HCT116 (cell line): ENCODE data around the gene MIEF2. TPM values are rescaled to one million over a fixed set of nuclear protein-coding genes. Genes with fewer than 3 reads are reported as not detected.

ENCODE experiments used
- ATAC-seq: fragments of 200-7000 bp; cut with Tn5 transposase; 2 replicates; pipeline ENCODE4 v1.9.1; 2020; ENCODE audit warnings: mild to moderate bottlenecking, moderate library complexity
- BruUV-seq: library from RNA; stranded (reverse); fragments of 400-500 nt; replicated peaks from 2 replicates; lab custom pipeline; 2021; lab: Mats Ljungman, UMichigan
- CTCF ChIA-PET: fragments of 300-600 bp; sonication (Branson Sonifier 250); formaldehyde crosslinking; loops from one replicate; lab custom pipeline; 2021; ENCODE audit warnings: antibody characterized with exemption; lab: Charles Lee
- POLR2A ChIA-PET: fragments of 300-600, 350-600 bp; sonication (Branson Sonifier 250); formaldehyde crosslinking; loops from one replicate; lab custom pipeline; 2021; ENCODE audit warnings: antibody characterized with exemption; lab: Charles Lee
- RAD21 ChIA-PET, 2 experiments: fragments of 300-600 bp; sonication (Branson Sonifier 250); formaldehyde crosslinking; loops; one replicate each; lab custom pipeline; 2023; ENCODE audit warnings: low total read pairs in 2 of 2; ENCODE audit not compliant: uncharacterized antibody in 2 of 2, unreplicated experiment in 2 of 2, low non-redundant PET in 1 of 2; lab: Charles Lee
- DNase-seq: peaks from one replicate; pipeline ENCODE4 v3.0.0-alpha.2; 2010; ENCODE audit warnings: low read depth, low spot score
- H2AFZ ChIP-seq: fragments of 200-600 bp; shearing (Covaris generic), sonication (generic); 2 replicates; pipeline ENCODE4 v1.6.1; 2017; ENCODE audit warnings: low read depth, mixed run types, mixed read lengths, antibody characterized with exemption, low read length; ENCODE audit not compliant: poor library complexity, severe bottlenecking
- H3K27ac ChIP-seq: 2 replicates; pipeline ENCODE4 v1.5.1; 2012; ENCODE audit warnings: low read depth, low read length
- H3K27me3 ChIP-seq: fragments of 200-600 bp; sonication (generic); 2 replicates; pipeline ENCODE4 v1.6.1; 2016; ENCODE audit warnings: mixed run types, low read length, mixed read lengths; ENCODE audit not compliant: insufficient read depth
- H3K36me3 ChIP-seq, 2 experiments: fragments of 200-500 bp in 1 of 2; fragments of 200-600 bp in 1 of 2; sonication (Bioruptor generic) in 1 of 2; sonication (generic) in 1 of 2; 2 replicates each; pipeline versions ENCODE4 v1.5.1 to v1.6.1; 2014 to 2016; ENCODE audit warnings: low read length in 2 of 2, inconsistent platforms in 1 of 2, mixed read lengths in 1 of 2, mixed run types in 1 of 2; ENCODE audit not compliant: insufficient read depth in 2 of 2, control insufficient read depth in 1 of 2
- H3K4me1 ChIP-seq, 2 experiments: fragments of 200-600 bp in 1 of 2; sonication (generic) in 1 of 2; 2 replicates each; pipeline versions ENCODE4 v1.5.1 to v1.6.1; 2012 to 2017; ENCODE audit warnings: low read length in 2 of 2, inconsistent platforms in 1 of 2, mild to moderate bottlenecking in 1 of 2, mixed read lengths in 1 of 2, mixed run types in 1 of 2, moderate library complexity in 1 of 2; ENCODE audit not compliant: insufficient read depth in 2 of 2, control insufficient read depth in 1 of 2
- H3K4me2 ChIP-seq: fragments of 200-600 bp; sonication (generic); 2 replicates; pipeline ENCODE4 v1.6.1; 2017; ENCODE audit warnings: mixed run types, low read length, mixed read lengths
- H3K4me3 ChIP-seq, 2 experiments: fragments of 200-600 bp in 1 of 2; sonication (generic) in 1 of 2; replicated peaks in 1 of 2; 2 replicates each; pipeline ENCODE4 v1.5.1; 2011 to 2016; ENCODE audit warnings: low read length in 2 of 2, control low read depth in 1 of 2, low read depth in 1 of 2, mild to moderate bottlenecking in 1 of 2, mixed read lengths in 1 of 2, mixed run types in 1 of 2
- H3K79me2 ChIP-seq: fragments of 200-600 bp; sonication (generic); 2 replicates; pipeline ENCODE4 v1.6.1; 2017; ENCODE audit warnings: mild to moderate bottlenecking, mixed run types, low read length, moderate library complexity, mixed read lengths; ENCODE audit not compliant: insufficient read depth
- H3K9ac ChIP-seq: fragments of 200-600 bp; sonication (generic); 2 replicates; pipeline ENCODE4 v1.6.1; 2016; ENCODE audit warnings: low read length, mixed read lengths
- H3K9me2 ChIP-seq: fragments of 200-600 bp; sonication (generic), shearing (Covaris generic); 2 replicates; pipeline ENCODE4 v1.6.1; 2017; ENCODE audit warnings: mixed run types, mild to moderate bottlenecking, moderate library complexity; ENCODE audit not compliant: insufficient read depth
- H3K9me3 ChIP-seq, 2 experiments: fragments of 200-500 bp in 1 of 2; fragments of 200-600 bp in 1 of 2; sonication (Bioruptor generic) in 1 of 2; sonication (generic) in 1 of 2; 2 replicates each; pipeline ENCODE4 v1.6.1; 2014 to 2017; ENCODE audit warnings: low read length in 2 of 2, mixed read lengths in 2 of 2, inconsistent platforms in 1 of 2, low read depth in 1 of 2, mild to moderate bottlenecking in 1 of 2, mixed run types in 1 of 2, moderate library complexity in 1 of 2; ENCODE audit not compliant: control insufficient read depth in 1 of 2, insufficient read depth in 1 of 2
- H4K20me1 ChIP-seq: fragments of 200-600 bp; sonication (generic), shearing (Covaris generic); 2 replicates; pipeline ENCODE4 v1.6.1; 2017; ENCODE audit warnings: mixed run types, mild to moderate bottlenecking, moderate library complexity; ENCODE audit not compliant: insufficient read depth
- ATF3 ChIP-seq: IDR thresholded peaks from 2 replicates; pipeline ENCODE4 v1.6.1; 2012
- CEBPB ChIP-seq: IDR thresholded peaks from 2 replicates; pipeline ENCODE4 v1.6.1; 2012; ENCODE audit warnings: low read depth
- CTCF ChIP-seq, 3 experiments: fragments of 200-600 bp in 1 of 3; sonication (generic) in 1 of 3; IDR thresholded peaks in 2 of 3; conservative IDR thresholded peaks in 1 of 3; 2 replicates each; pipeline ENCODE4 v1.5.1; 2012 to 2017; ENCODE audit warnings: low read depth in 2 of 3, low read length in 2 of 3, antibody characterized with exemption in 1 of 3, borderline replicate concordance in 1 of 3, control low read depth in 1 of 3, mild to moderate bottlenecking in 1 of 3, mixed read lengths in 1 of 3, mixed run types in 1 of 3, moderate library complexity in 1 of 3; ENCODE audit not compliant: insufficient read depth in 1 of 3
- ELF1 ChIP-seq: IDR thresholded peaks from 2 replicates; pipeline ENCODE4 v1.6.1; 2012; ENCODE audit warnings: low read depth, borderline replicate concordance
- JUND ChIP-seq: IDR thresholded peaks from 2 replicates; pipeline ENCODE4 v1.6.1; 2012
- POLR2AphosphoS5 ChIP-seq: IDR thresholded peaks from 2 replicates; pipeline ENCODE4 v1.6.1; 2011; ENCODE audit warnings: mild to moderate bottlenecking, low read depth, low read length, moderate library complexity
- REST ChIP-seq: IDR thresholded peaks from 2 replicates; pipeline ENCODE4 v1.6.1; 2012; ENCODE audit warnings: low read depth
- SIN3A ChIP-seq: IDR thresholded peaks from 2 replicates; pipeline ENCODE4 v1.6.1; 2012; ENCODE audit warnings: low read depth
- SP1 ChIP-seq: IDR thresholded peaks from 2 replicates; pipeline ENCODE4 v1.6.1; 2012; ENCODE audit warnings: low read depth
- SRF ChIP-seq: IDR thresholded peaks from 2 replicates; pipeline ENCODE4 v1.6.1; 2012; ENCODE audit warnings: low read depth
- TCF7L2 ChIP-seq: IDR thresholded peaks from 2 replicates; pipeline ENCODE4 v1.7.0; 2011; ENCODE audit warnings: borderline replicate concordance, inconsistent platforms; ENCODE audit not compliant: insufficient read depth, insufficient read length; ENCODE audit errors: extremely low read depth
- ZBTB33 ChIP-seq: IDR thresholded peaks from 2 replicates; pipeline ENCODE4 v1.6.1; 2011; ENCODE audit warnings: mild to moderate bottlenecking, low read length, moderate library complexity; ENCODE audit not compliant: insufficient replicate concordance; ENCODE audit errors: extremely low read depth
- ZFX ChIP-seq: fragments of 450-650 bp; IDR thresholded peaks from 2 replicates; pipeline ENCODE4 v1.6.1; 2017
- ZNF274 ChIP-seq: fragments of 200-500 bp; sonication (Bioruptor generic); IDR thresholded peaks from 2 replicates; pipeline ENCODE4 v1.6.1; 2014; ENCODE audit warnings: mild to moderate bottlenecking, low read depth, low read length, inconsistent platforms
- intact Hi-C: fragments of 100-400 bp; cut with micrococcal nuclease; formaldehyde crosslinking; loops from 2 replicates; pipeline ENCODE4 v1.10.0; 2022
- total RNA-seq: library from RNA; stranded (reverse); gene quantifications from one replicate; pipeline ENCODE4 v1.2.1, GENCODE V29; 2021; ENCODE audit not compliant: unreplicated experiment

The MIEF2 gene
- total RNA-seq, 1 experiment from 2014 or later = 9.3 TPM

GRCh38 chr17:18251204-18251603 lies 9.3 kb upstream of the MIEF2 start (continued):
- TF ChIP-seq REST (no peak), SRF (no peak), ELF1 (no peak), CEBPB (no peak)

GRCh38 chr17:18252160-18252559 lies 8.3 kb upstream of the MIEF2 start:
- no peak overlapping the region for H3K9ac ChIP-seq
- DNase-seq (no peak), ATAC-seq (no peak)
- BruUV-seq = no TSS peak
- H3K79me2 ChIP-seq = peaks cover 26% of the 10 kb centered on the region
- H3K4me2 ChIP-seq = no peak overlapping the region
- peaks cover 6% of the 10 kb centered on the region; the same call in 1 of the 2 replicates for H4K20me1 ChIP-seq
- peaks cover 6 to 16% of the 10 kb centered on the region in 2 experiments; a peak in 3 of 4 replicates for H3K4me1 ChIP-seq
- ChIA-PET RAD21 (no interaction called here), CTCF (no interaction called here), POLR2A (no interaction called here)
- no peaks in the 10 kb centered on the region for H3K9me3 ChIP-seq
- H2AFZ ChIP-seq = no peak overlapping the region
- intact Hi-C loops = no loop called here
- H3K36me3 ChIP-seq = peaks cover 15 to 56% of the 10 kb centered on the region in 2 experiments
- H3K27me3 ChIP-seq = no peaks in the 10 kb centered on the region
- H3K4me3 ChIP-seq = no peak overlapping the region
- H3K27ac ChIP-seq = no peak overlapping the region
- H3K9me2 ChIP-seq = no peaks in the 10 kb centered on the region
- TF ChIP-seq ELF1 (no peak), ATF3 (no peak), POLR2AphosphoS5 (no peak), ZBTB33 (no peak), SP1 (no peak), JUND (no peak), SIN3A (no peak), CEBPB (no peak), ZNF274 (no peak), CTCF (IDR thresholded peaks at IDR 0.05 in 2 of 3, conservative IDR thresholded peaks at IDR 0.05 in 1 of 3; ENCODE audit: borderline replicate concordance in 1 of 3, insufficient read depth in 1 of 3, low read depth in 2 of 3, low read length in 2 of 3) (no peak), SRF (no peak), ZFX (no peak), TCF7L2 (no peak)
